Measurements from ENCODE around the gene SLC9A6.

- TF ChIP-seq REST (tag by site-specific recombination; IDR thresholded peaks at IDR 0.05) (no peak), PBX3 (CRISPR knock-in tag; IDR thresholded peaks at IDR 0.05) (no peak), ZNF561 (tag by site-specific recombination; IDR thresholded peaks at IDR 0.05; ENCODE audit: borderline replicate concordance) (no peak), ZNF274 (IDR thresholded peaks at IDR 0.05; ENCODE audit: low read length) (no peak), ZNF274 (tag by site-specific recombination; IDR thresholded peaks at IDR 0.05; ENCODE audit: borderline replicate concordance) (no peak), CTCF (tag by site-specific recombination; IDR thresholded peaks at IDR 0.05) (no peak), ZNF76 (tag by site-specific recombination; IDR thresholded peaks at IDR 0.05; ENCODE audit: borderline replicate concordance, low read depth) (no peak), ZNF600 (tag by site-specific recombination; IDR thresholded peaks at IDR 0.05) (no peak), ZSCAN30 (tag by site-specific recombination; IDR thresholded peaks at IDR 0.05) (no peak), ZNF785 (tag by site-specific recombination; IDR thresholded peaks at IDR 0.05) (no peak), SETDB1 (IDR thresholded peaks at IDR 0.05; ENCODE audit: insufficient read length, low read length) (no peak)
These were observed 91.7 kb downstream of the SLC9A6 start for GRCh38 chrX:136076942-136077341.
